B cell (primary cell): ENCODE measurements around the gene LCP1. TPM values are rescaled to one million over a fixed set of nuclear protein-coding genes. Genes with fewer than 3 reads are reported as not detected.

Experiments used
- ATAC-seq: fragments of 200-7000 bp; cut with Tn5 transposase; one replicate; pipeline ENCODE4 v1.10.0; 2021; ENCODE audit warnings: low read depth, mild to moderate bottlenecking, moderate number of reproducible peaks, moderate library complexity
- CTCF ChIA-PET: fragments of 350-600 bp; sonication (Branson Sonifier 250); formaldehyde crosslinking; loops from one replicate; lab custom pipeline; 2021; ENCODE audit warnings: antibody characterized with exemption, inconsistent platforms; lab: Charles Lee
- POLR2A ChIA-PET: fragments of 350-600 bp; sonication (Branson Sonifier 250); formaldehyde crosslinking; loops from one replicate; lab custom pipeline; 2021; ENCODE audit warnings: antibody characterized with exemption; lab: Charles Lee
- DNase-seq: peaks from one replicate; pipeline ENCODE4 v3.0.0; 2013
- H2AFZ ChIP-seq: 2 replicates; pipeline ENCODE4 v1.6.1; 2012; ENCODE audit warnings: mild to moderate bottlenecking, low read depth, low read length; ENCODE audit not compliant: insufficient read depth, poor library complexity, severe bottlenecking
- H3K27ac ChIP-seq, 2 donors: 1 replicate in 1 of 2; 2 replicates in 1 of 2; pipeline ENCODE4 v1.5.1; 2012 to 2013; ENCODE audit warnings: low read length in 2 of 2, mild to moderate bottlenecking in 2 of 2, moderate library complexity in 1 of 2
- H3K27me3 ChIP-seq, 4 experiments: fragments of 200-600 bp in 1 of 4; sonication (generic) in 1 of 4; replicated peaks in 1 of 4; 1 replicate in 2 of 4; 2 replicates in 2 of 4; pipeline versions ENCODE4 v1.6.1 to v1.7.0; 2013 to 2016; ENCODE audit warnings: low read length in 3 of 4, mild to moderate bottlenecking in 2 of 4, mixed read lengths in 1 of 4, moderate library complexity in 1 of 4; ENCODE audit not compliant: insufficient read depth in 4 of 4, control insufficient read depth in 3 of 4; ENCODE audit errors: control extremely low read depth in 1 of 4
- H3K36me3 ChIP-seq, 2 experiments: replicated peaks in 1 of 2; 1 replicate in 1 of 2; 2 replicates in 1 of 2; pipeline versions ENCODE4 v1.6.1 to v1.7.1; 2013; ENCODE audit warnings: low read length in 1 of 2; ENCODE audit not compliant: insufficient read depth in 2 of 2, control insufficient read depth in 1 of 2; ENCODE audit errors: control extremely low read depth in 1 of 2, extremely low read depth in 1 of 2
- H3K4me1 ChIP-seq, 2 donors: fragments of 200-600 bp in 1 of 2; sonication (generic) in 1 of 2; 1 replicate in 1 of 2; 2 replicates in 1 of 2; pipeline versions ENCODE4 v1.5.1 to v1.6.1; 2013 to 2017; ENCODE audit warnings: low read length in 2 of 2; ENCODE audit not compliant: control insufficient read depth in 2 of 2, insufficient read depth in 2 of 2
- H3K4me2 ChIP-seq: replicated peaks from 2 replicates; pipeline ENCODE3; 2012; ENCODE audit warnings: mild to moderate bottlenecking, low read depth, low read length; ENCODE audit not compliant: poor library complexity, severe bottlenecking
- H3K4me3 ChIP-seq, 5 experiments: fragments of 200-600 bp in 1 of 5; sonication (generic) in 1 of 5; 1 replicate in 3 of 5; 2 replicates in 2 of 5; pipeline versions ENCODE4 v1.5.1 to v1.7.0; 2011 to 2016; ENCODE audit warnings: low read length in 4 of 5, mild to moderate bottlenecking in 4 of 5, low read depth in 2 of 5, control low read depth in 1 of 5, moderate library complexity in 1 of 5; ENCODE audit not compliant: insufficient read depth in 1 of 5; ENCODE audit errors: control extremely low read depth in 1 of 5, extremely low read depth in 1 of 5
- H3K79me2 ChIP-seq: fragments of 200-600 bp; sonication (generic); one replicate; pipeline ENCODE4 v1.6.0; 2016; ENCODE audit warnings: low read length; ENCODE audit not compliant: control insufficient read depth, insufficient read depth
- H3K9ac ChIP-seq: fragments of 200-600 bp; sonication (generic); 2 replicates; pipeline ENCODE4 v1.6.1; 2017; ENCODE audit warnings: mild to moderate bottlenecking, low read length, moderate library complexity
- H3K9me3 ChIP-seq, 3 donors: one replicate each; pipeline versions ENCODE4 v1.6.1 to v1.7.1; 2013; ENCODE audit warnings: low read length in 2 of 3; ENCODE audit not compliant: control insufficient read depth in 2 of 3, insufficient read depth in 1 of 3; ENCODE audit errors: control extremely low read depth in 1 of 3
- H4K20me1 ChIP-seq: 2 replicates; pipeline ENCODE4 v1.6.0; 2012; ENCODE audit warnings: mild to moderate bottlenecking, low read length; ENCODE audit not compliant: insufficient read depth, control insufficient read depth, poor library complexity, severe bottlenecking
- H3K27ac Mint-ChIP-seq: one replicate; pipeline ENCODE4 v1.8.0; 2021; ENCODE audit warnings: mixed read lengths
- H3K27me3 Mint-ChIP-seq: one replicate; pipeline ENCODE4 v1.8.0; 2021; ENCODE audit warnings: mixed read lengths
- H3K4me1 Mint-ChIP-seq: one replicate; pipeline ENCODE4 v1.8.0; 2021; ENCODE audit warnings: mixed read lengths
- H3K4me3 Mint-ChIP-seq: one replicate; pipeline ENCODE4 v1.8.0; 2021; ENCODE audit warnings: mixed read lengths
- H3K9me3 Mint-ChIP-seq: one replicate; pipeline ENCODE4 v1.8.0; 2022; ENCODE audit warnings: mixed read lengths; ENCODE audit not compliant: insufficient read depth
- CTCF ChIP-seq: fragments of 200-600 bp; IDR thresholded peaks from one replicate; pipeline ENCODE4 v1.8.0; 2022; ENCODE audit warnings: antibody characterized with exemption, mild to moderate bottlenecking
- EZH2 ChIP-seq: IDR thresholded peaks from 2 replicates; pipeline ENCODE4 v1.6.1; 2012; ENCODE audit warnings: borderline replicate concordance, low read depth, mild to moderate bottlenecking, moderate library complexity, low read length; ENCODE audit not compliant: insufficient read depth, poor library complexity, severe bottlenecking
- WGBS: methylation state at CpG from one replicate; pipeline ENCODE4 v1.1.5; 2013; ENCODE audit warnings: missing lambda C conversion rate; ENCODE audit not compliant: insufficient coverage; 5-methylcytosine and 5-hydroxymethylcytosine counted together
- intact Hi-C: fragments of 100-400 bp; cut with micrococcal nuclease; formaldehyde crosslinking; loops from one replicate; pipeline ENCODE4 v1.10.0; 2022
- polyA plus RNA-seq: library from polyadenylated mRNA; depleted of rRNA; stranded (reverse); fragments of >200 nt; gene quantifications from 2 replicates; pipeline ENCODE4 v1.2.3, GENCODE V29; 2012
- total RNA-seq, 2 donors: library from RNA; stranded (reverse); fragments of 120-200 nt in 1 of 2; gene quantifications; 1 replicate in 1 of 2; 2 replicates in 1 of 2; pipeline versions ENCODE4 v1.2.3 to v1.2.4, GENCODE V29; 2013 to 2022

LCP1 gene
- total and polyA plus RNA-seq, 2 donors (not counting 1 experiment from before 2014, with no cell fraction given) = 151 to 243 TPM

- Histone ChIP-seq H3K27ac (no peak overlapping the region), H3K4me2 (no peak overlapping the region)
- CTCF ChIA-PET = no interaction called here
Observed at GRCh38 chr13:46101002-46101401, 81.0 kb downstream of the LCP1 start.

More at GRCh38 chr13:46101002-46101401, 81.0 kb downstream of the LCP1 start:
- POLR2A ChIA-PET = no interaction called here
- Mint-ChIP-seq H3K9me3 (no peaks in the 10 kb centered on the region), H3K27me3 (peaks cover 10% of the 10 kb centered on the region), H3K4me3 (no peak overlapping the region), H3K4me1 (peaks cover 6% of the 10 kb centered on the region), H3K27ac (no peak overlapping the region)
- ATAC-seq = no peak
- WGBS = no CpG with 5 or more reads among the region's 4 CpGs
- no peaks in the 10 kb centered on the region for H4K20me1 ChIP-seq
- H3K4me1 ChIP-seq = peaks cover 0 to 7% of the 10 kb centered on the region in 2 donors
- no peaks in the 10 kb centered on the region for H3K79me2 ChIP-seq
- no peak for TF ChIP-seq CTCF
- TF ChIP-seq EZH2 = no peak
- DNase-seq = no peak
- H2AFZ ChIP-seq = no peak overlapping the region
- H3K9me3 ChIP-seq = no peaks in the 10 kb centered on the region
- intact Hi-C loops = no loop called here
- peaks cover 0 to 3% (median 0%) of the 10 kb centered on the region in 4 experiments for H3K27me3 ChIP-seq
- no peak overlapping the region for H3K4me3 ChIP-seq
- no peaks in the 10 kb centered on the region for H3K36me3 ChIP-seq
- no peak overlapping the region for H3K9ac ChIP-seq
